Calu3 (cell line): Measurements from ENCODE around the gene RAB5B. TPM values are rescaled to one million over a fixed set of nuclear protein-coding genes. Genes with fewer than 3 reads are reported as not detected.

ENCODE experiments used
- BruUV-seq: library from RNA; stranded (reverse); fragments of 400-500 nt; replicated peaks from 2 replicates; lab custom pipeline; 2021; lab: Mats Ljungman, UMichigan
- CTCF ChIA-PET: fragments of 300-600 bp; sonication (Branson Sonifier 250); formaldehyde crosslinking; loops from one replicate; lab custom pipeline; 2022; ENCODE audit warnings: antibody characterized with exemption; lab: Charles Lee
- DNase-seq: peaks from one replicate; pipeline ENCODE4 v3.0.0; 2022
- H3K27ac Mint-ChIP-seq: one replicate; pipeline ENCODE4 v1.8.0; 2022; ENCODE audit warnings: mixed read lengths; ENCODE audit not compliant: unreplicated experiment
- H3K27me3 Mint-ChIP-seq: one replicate; pipeline ENCODE4 v1.8.0; 2022; ENCODE audit warnings: mixed read lengths; ENCODE audit not compliant: unreplicated experiment
- H3K36me3 Mint-ChIP-seq: one replicate; pipeline ENCODE4 v1.8.0; 2022; ENCODE audit warnings: mild to moderate bottlenecking, moderate library complexity, mixed read lengths; ENCODE audit not compliant: insufficient read depth, unreplicated experiment
- H3K4me1 Mint-ChIP-seq: one replicate; pipeline ENCODE4 v1.8.0; 2022; ENCODE audit warnings: mild to moderate bottlenecking, low read depth, mixed read lengths; ENCODE audit not compliant: unreplicated experiment
- H3K4me3 Mint-ChIP-seq: one replicate; pipeline ENCODE4 v1.8.0; 2022; ENCODE audit warnings: mild to moderate bottlenecking, low read depth, moderate library complexity, mixed read lengths; ENCODE audit not compliant: unreplicated experiment
- H3K9me3 Mint-ChIP-seq: one replicate; pipeline ENCODE4 v1.8.0; 2022; ENCODE audit warnings: low read depth, mixed read lengths; ENCODE audit not compliant: unreplicated experiment
- CTCF ChIP-seq: fragments of 200-600 bp; IDR thresholded peaks from one replicate; pipeline ENCODE4 v1.8.0; 2022; ENCODE audit warnings: antibody characterized with exemption; ENCODE audit not compliant: unreplicated experiment
- intact Hi-C: fragments of 100-400 bp; cut with micrococcal nuclease; formaldehyde crosslinking; loops from one replicate; pipeline ENCODE4 v1.10.0; 2022; ENCODE audit not compliant: unreplicated experiment
- total RNA-seq: library from RNA; stranded (reverse); gene quantifications from 2 replicates; pipeline ENCODE4 v1.2.3, GENCODE V29; 2022

RAB5B gene
- total RNA-seq, 1 experiment from 2014 or later: 91.6 TPM

- H3K4me3 Mint-ChIP-seq: no peak overlapping the region
- intact Hi-C loops: loop anchor here (2.0 kb wide), 1 partner anchor 46 kb away; the partner anchor contains the start of gene PYM1
- CTCF ChIA-PET: no interaction called here
- peaks cover 18% of the 10 kb centered on the region for H3K4me1 Mint-ChIP-seq
- TF ChIP-seq CTCF: no peak
- no peaks in the 10 kb centered on the region for H3K9me3 Mint-ChIP-seq
- H3K36me3 Mint-ChIP-seq: peaks cover 16% of the 10 kb centered on the region
- no peak overlapping the region for H3K27ac Mint-ChIP-seq
- no TSS peak for BruUV-seq
- DNase-seq: no peak
- no peaks in the 10 kb centered on the region for H3K27me3 Mint-ChIP-seq
Observed at GRCh38 chr12:55972456-55972855, 1.4 kb upstream of the RAB5B start.

DNA sequence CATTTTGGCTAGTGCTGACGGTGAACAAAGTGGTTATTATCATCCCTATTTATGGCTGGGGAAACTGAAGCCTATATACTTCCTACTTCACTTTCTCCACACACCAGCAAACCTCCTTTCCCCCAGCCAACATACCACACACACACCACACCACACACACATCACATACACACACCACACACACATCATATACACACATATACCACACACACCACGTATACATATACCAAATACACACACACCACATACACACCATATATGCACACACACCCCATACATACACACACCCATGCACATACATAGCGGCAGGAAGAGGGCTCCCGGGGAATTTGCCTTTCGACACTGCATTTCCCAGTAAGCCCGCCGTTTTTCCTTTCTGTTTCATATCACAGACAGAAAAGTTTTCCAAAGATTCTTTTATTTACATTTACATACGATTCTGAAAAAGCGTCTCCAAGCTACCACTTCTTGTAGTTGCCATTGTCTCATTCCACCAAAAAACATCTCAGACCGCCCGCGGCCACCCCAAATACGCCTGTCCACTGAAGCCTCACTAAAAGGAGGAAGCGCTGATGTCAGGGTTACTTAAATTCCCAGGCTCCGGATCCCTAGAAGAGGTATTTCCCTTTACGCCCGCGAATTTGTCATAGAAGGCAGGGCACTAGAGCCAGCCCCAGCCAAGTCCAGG, 823 bp upstream of the RAB5B start:
- no peak for TF ChIP-seq CTCF
- Mint-ChIP-seq H3K27me3 (no peaks in the 10 kb centered on the region), H3K4me1 (peaks cover 12% of the 10 kb centered on the region), H3K36me3 (peaks cover 10% of the 10 kb centered on the region), H3K27ac (no peak overlapping the region), H3K9me3 (no peaks in the 10 kb centered on the region), H3K4me3 (no peak overlapping the region)
- intact Hi-C loops: loop anchor here (2.0 kb wide), 1 partner anchor 46 kb away; the partner anchor contains the start of gene PYM1
- CTCF ChIA-PET: interaction anchor here (0.6 to 2.2 kb wide), 17 partner anchors 11 to 291 kb away, joined by 3 to 25 read pairs (median 4); partner anchors contain the start of genes CD63, ORMDL2, PA2G4 and RDH5
- no peak for DNase-seq
- TSS peak; percentile 92 for BruUV-seq

DNA sequence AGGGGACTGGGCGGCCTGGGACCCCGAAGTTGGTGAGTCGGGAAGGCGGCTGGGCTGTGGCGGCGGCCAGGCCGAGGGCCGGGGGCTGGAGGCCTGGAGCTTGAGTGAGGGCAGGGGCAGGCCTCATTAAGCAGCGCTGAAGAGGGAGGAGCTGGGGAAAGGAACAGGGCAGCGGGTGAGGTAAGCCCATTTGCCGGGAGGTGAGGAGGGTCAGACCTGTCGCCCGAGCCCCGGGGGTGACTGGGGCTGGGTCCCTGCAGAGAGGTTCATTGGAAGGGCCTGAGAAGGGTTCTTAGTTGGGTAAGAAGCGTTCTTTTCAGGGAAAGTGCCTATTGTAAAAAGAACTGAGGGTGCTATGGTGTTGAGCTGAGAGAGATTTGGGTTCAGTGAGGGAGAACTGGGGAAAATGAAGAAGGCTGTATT, 441 bp downstream of the RAB5B start:
- peak; percentile 56 for DNase-seq

GRCh38 chr12:55978393-55978792, 4.5 kb downstream of the RAB5B start:
- H3K4me3 Mint-ChIP-seq: no peak overlapping the region
- H3K4me1 Mint-ChIP-seq: peaks cover 29% of the 10 kb centered on the region
- no peaks in the 10 kb centered on the region for H3K9me3 Mint-ChIP-seq
- H3K27ac Mint-ChIP-seq: no peak overlapping the region
- H3K27me3 Mint-ChIP-seq: no peaks in the 10 kb centered on the region
- CTCF ChIA-PET: no interaction called here
- no peak for DNase-seq
- intact Hi-C loops: no loop called here
- H3K36me3 Mint-ChIP-seq: peaks cover 24% of the 10 kb centered on the region
- no peak for TF ChIP-seq CTCF
- BruUV-seq: no TSS peak

More for the DNA sequence above, 441 bp downstream of the RAB5B start:
- BruUV-seq: no TSS peak
- no peak for TF ChIP-seq CTCF
- Mint-ChIP-seq H3K9me3 (no peaks in the 10 kb centered on the region), H3K4me1 (peaks cover 20% of the 10 kb centered on the region), H3K4me3 (no peak overlapping the region), H3K27me3 (no peaks in the 10 kb centered on the region), H3K36me3 (peaks cover 16% of the 10 kb centered on the region), H3K27ac (no peak overlapping the region)
- intact Hi-C loops: no loop called here
- CTCF ChIA-PET: interaction anchor here (0.6 to 2.2 kb wide), 24 partner anchors 10 to 1615 kb away, joined by 3 to 25 read pairs (median 4); partner anchors contain the start of genes DGKA, ORMDL2, PA2G4 and RDH5
